Hepatocyte (in vitro differentiated cells): Measurements from ENCODE around the gene RDH16. TPM values are rescaled to one million over a fixed set of nuclear protein-coding genes. Genes with fewer than 3 reads are reported as not detected.
"Not testable (repeated sequence)": the region's sequence is repeated elsewhere in the genome, so short reads cannot be mapped to it uniquely, and the experiment has no call there.

Experiments
- DNase-seq: peaks from one replicate; pipeline ENCODE4 v3.0.0-alpha.2; 2016; ENCODE audit warnings: low spot score
- H2AFZ ChIP-seq: fragments of 200-600 bp; sonication (generic); 2 replicates; pipeline ENCODE4 v1.6.0; 2016; ENCODE audit warnings: antibody characterized with exemption, mild to moderate bottlenecking
- H3K27ac ChIP-seq: fragments of 200-600 bp; sonication (generic); 2 replicates; pipeline ENCODE4 v1.5.1; 2016; ENCODE audit warnings: mild to moderate bottlenecking
- H3K27me3 ChIP-seq: fragments of 200-600 bp; sonication (generic); 2 replicates; pipeline ENCODE4 v1.6.1; 2016
- H3K36me3 ChIP-seq: fragments of 200-600 bp; sonication (generic); replicated peaks from 2 replicates; pipeline ENCODE4 v1.5.1; 2016; ENCODE audit warnings: low read depth; ENCODE audit not compliant: insufficient read depth
- H3K4me1 ChIP-seq: fragments of 200-600 bp; sonication (generic); 2 replicates; pipeline ENCODE4 v1.5.1; 2016; ENCODE audit warnings: mild to moderate bottlenecking, moderate library complexity; ENCODE audit not compliant: insufficient read depth
- H3K4me2 ChIP-seq: fragments of 200-600 bp; sonication (generic); 2 replicates; pipeline ENCODE4 v1.6.0; 2016
- H3K4me3 ChIP-seq: fragments of 200-600 bp; sonication (generic); 2 replicates; pipeline ENCODE4 v1.5.1; 2016; ENCODE audit warnings: mild to moderate bottlenecking
- H3K79me2 ChIP-seq: fragments of 200-600 bp; sonication (generic); 2 replicates; pipeline ENCODE4 v1.6.0; 2017; ENCODE audit warnings: mild to moderate bottlenecking
- H3K9me2 ChIP-seq: fragments of 200-600 bp; sonication (generic); replicated peaks from 2 replicates; pipeline ENCODE4 v1.6.0; 2017; ENCODE audit warnings: mild to moderate bottlenecking; ENCODE audit not compliant: insufficient read depth
- H3K9me3 ChIP-seq: fragments of 200-600 bp; sonication (generic); 2 replicates; pipeline ENCODE4 v1.5.1; 2016; ENCODE audit warnings: low read depth, mild to moderate bottlenecking
- H4K20me1 ChIP-seq: fragments of 200-600 bp; sonication (generic); 2 replicates; pipeline ENCODE4 v1.6.0; 2016; ENCODE audit warnings: mild to moderate bottlenecking; ENCODE audit not compliant: insufficient read depth, poor library complexity, severe bottlenecking
- CTCF ChIP-seq: fragments of 200-600 bp; sonication (generic); IDR thresholded peaks from 2 replicates; pipeline ENCODE4 v1.5.1; 2016; ENCODE audit warnings: antibody characterized with exemption, mild to moderate bottlenecking; ENCODE audit not compliant: poor library complexity
- EZH2 ChIP-seq: fragments of 200-600 bp; sonication (generic); IDR thresholded peaks from 2 replicates; pipeline ENCODE4 v1.6.1; 2016; ENCODE audit warnings: antibody characterized with exemption, mild to moderate bottlenecking, borderline replicate concordance
- EZH2phosphoT487 ChIP-seq: fragments of 200-600 bp; sonication (generic); IDR thresholded peaks from one replicate; pipeline ENCODE4 v1.6.1; 2018; ENCODE audit warnings: antibody characterized with exemption, mild to moderate bottlenecking, low read depth, moderate library complexity; ENCODE audit not compliant: unreplicated experiment, severe bottlenecking
- WGBS: methylation state at CpG from one replicate; pipeline ENCODE4 v1.1.6; 2016; ENCODE audit warnings: low lambda C conversion rate; ENCODE audit errors: missing lambda C conversion rate; 5-methylcytosine and 5-hydroxymethylcytosine counted together
- polyA plus RNA-seq: library from polyadenylated mRNA; unstranded; fragments of >200 nt; fragmentation: Nextera tagmentation; extraction: Ambion mirVana; gene quantifications from 2 replicates; pipeline ENCODE4 v1.2.1, GENCODE V29; 2016
- total RNA-seq: library from RNA; depleted of rRNA; stranded (reverse); fragments of >200 nt; gene quantifications from 2 replicates; pipeline ENCODE4 v1.2.3, GENCODE V29; 2014

RDH16 gene
- total and polyA plus RNA-seq, 2 experiments from 2014 or later, result 0.64 to 1.7 TPM

DNA sequence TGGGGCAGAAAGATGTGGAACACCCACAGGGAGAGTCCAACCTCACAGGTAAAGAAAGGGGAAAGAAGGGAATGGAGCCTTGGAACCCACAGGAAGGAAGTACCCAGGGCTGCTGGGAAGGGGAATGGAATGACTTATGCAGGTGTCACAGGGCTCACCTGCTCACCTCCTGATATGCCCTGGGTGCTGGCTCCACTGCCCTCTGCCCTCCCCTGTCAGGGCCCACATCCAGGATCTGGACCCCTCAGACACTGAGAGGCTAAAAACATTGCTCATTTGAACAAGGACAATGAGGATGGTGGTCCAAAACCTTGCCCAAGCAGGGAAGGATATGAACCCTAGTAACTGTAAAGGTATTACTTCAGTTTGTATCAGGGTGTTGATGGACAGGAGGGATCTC is 29.6 kb upstream of the RDH16 start:
- no peak overlapping the region for H2AFZ ChIP-seq
- no peaks in the 10 kb centered on the region for H3K36me3 ChIP-seq
- H3K79me2 ChIP-seq, result no peaks in the 10 kb centered on the region
- no peaks in the 10 kb centered on the region for H3K9me3 ChIP-seq
- TF ChIP-seq EZH2, result no peak
- TF ChIP-seq CTCF, result no peak
- no peak for TF ChIP-seq EZH2phosphoT487
- H3K4me3 ChIP-seq, result no peak overlapping the region
- H3K27me3 ChIP-seq, result no peaks in the 10 kb centered on the region
- peaks cover 4% of the 10 kb centered on the region for H3K4me1 ChIP-seq
- H4K20me1 ChIP-seq, result no peaks in the 10 kb centered on the region
- no peak for DNase-seq
- H3K4me2 ChIP-seq, result no peak overlapping the region
- no peak overlapping the region for H3K27ac ChIP-seq
- no peaks in the 10 kb centered on the region for H3K9me2 ChIP-seq

DNA sequence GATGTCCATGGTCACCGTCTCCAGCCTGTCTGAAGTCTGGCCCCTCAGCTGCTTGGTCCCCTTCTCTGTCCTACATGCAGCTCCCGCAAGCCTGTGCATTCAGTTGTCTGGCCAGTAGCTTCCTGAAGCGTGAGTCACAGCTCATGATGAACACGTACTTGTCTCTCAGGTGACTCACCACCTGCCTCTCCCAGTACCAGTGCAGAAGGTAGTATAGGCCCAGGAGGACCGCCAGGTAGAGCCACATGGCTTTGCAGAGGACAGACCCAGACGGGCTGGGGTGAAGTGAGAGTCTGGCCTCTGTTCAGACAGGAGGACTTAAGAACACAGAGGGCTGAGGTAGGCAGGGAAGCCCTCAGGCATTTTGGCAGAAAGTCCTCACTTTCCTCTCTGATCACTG is 28.3 kb upstream of the RDH16 start:
- not testable (repeated sequence) for H3K27me3 ChIP-seq, H3K4me3 ChIP-seq, H3K4me1 ChIP-seq, H4K20me1 ChIP-seq, H3K4me2 ChIP-seq, H3K79me2 ChIP-seq, H3K9me3 ChIP-seq, H2AFZ ChIP-seq, H3K36me3 ChIP-seq, H3K9me2 ChIP-seq
- H3K27ac ChIP-seq, result peak overlapping the region; percentile 61
- 42% methylated on average over 5 of the region's 6 CpGs for WGBS
- peak; percentile 82 for DNase-seq

GRCh38 chr12:56983386-56983785 is 26.0 kb upstream of the RDH16 start:
- no peaks in the 10 kb centered on the region for H3K36me3 ChIP-seq
- H3K79me2 ChIP-seq, result no peaks in the 10 kb centered on the region
- H2AFZ ChIP-seq, result no peak overlapping the region
- no peak overlapping the region for H3K4me3 ChIP-seq
- TF ChIP-seq CTCF, result no peak
- TF ChIP-seq EZH2, result no peak
- TF ChIP-seq EZH2phosphoT487, result no peak
- H3K9me3 ChIP-seq, result no peaks in the 10 kb centered on the region
- no peak overlapping the region for H3K27ac ChIP-seq
- 97% methylated on average over 4 of the region's 4 CpGs for WGBS
- no peaks in the 10 kb centered on the region for H3K9me2 ChIP-seq
- H4K20me1 ChIP-seq, result no peaks in the 10 kb centered on the region
- peaks cover 4% of the 10 kb centered on the region for H3K4me1 ChIP-seq
- no peak for DNase-seq
- H3K27me3 ChIP-seq, result no peaks in the 10 kb centered on the region
- no peak overlapping the region for H3K4me2 ChIP-seq

GRCh38 chr12:56982578-56983236 is 25.3 kb upstream of the RDH16 start:
- not testable (repeated sequence) for H3K9me3 ChIP-seq, H3K4me3 ChIP-seq, H3K27ac ChIP-seq, H3K27me3 ChIP-seq, H3K4me2 ChIP-seq, H2AFZ ChIP-seq, DNase-seq, H3K79me2 ChIP-seq, H3K4me1 ChIP-seq, H4K20me1 ChIP-seq, H3K36me3 ChIP-seq, H3K9me2 ChIP-seq
- 80% methylated on average over 3 of the region's 3 CpGs for WGBS
